HG03025 (cell line): ENCODE measurements around the gene VANGL1.

Experiments used
- ATAC-seq: cut with Tn5 transposase; IDR thresholded peaks from one replicate; pipeline ENCODE4 v1.9.1; 2021; ENCODE audit warnings: mild to moderate bottlenecking, moderate library complexity; ENCODE audit not compliant: unreplicated experiment, low FRiP score

The VANGL1 gene

GRCh38 chr1:115728341-115728740 lies 86.6 kb downstream of the VANGL1 start:
- ATAC-seq, result no peak

GRCh38 chr1:115729756-115730155 lies 88.0 kb downstream of the VANGL1 start:
- peak; percentile 96 for ATAC-seq

GRCh38 chr1:115732316-115732715 lies 90.5 kb downstream of the VANGL1 start:
- ATAC-seq, result no peak

- no peak for ATAC-seq
These were observed 99.0 kb downstream of the VANGL1 start for GRCh38 chr1:115740811-115741210.

GRCh38 chr1:115744646-115745275 lies 103.0 kb downstream of the VANGL1 start:
- ATAC-seq, result no peak

- ATAC-seq, result no peak
These were observed 104.4 kb downstream of the VANGL1 start for GRCh38 chr1:115746021-115746690.
